UCSD-AML1 (cell line): ENCODE results near the gene GRPEL1.
"Not testable (repeated sequence)": the region's sequence is repeated elsewhere in the genome, so short reads cannot be mapped to it uniquely, and the experiment has no call there.

Experiments
- DNase-seq: peaks from one replicate; lab custom pipeline; 2025; ENCODE audit not compliant: unreplicated experiment; lab: John Stamatoyannopoulos, UW

GRPEL1 gene

GRCh38 chr4:7067452-7068278, at the start of gene GRPEL1:
GRPEL1 (minus strand) TSS chr4:7068064; CDS start chr4:7068032, 32 bp downstream.
- peak; percentile 100 for DNase-seq

- DNase-seq, result no peak
Observed at GRCh38 chr4:7116705-7117104, 48.8 kb upstream of the GRPEL1 start.

GRCh38 chr4:7115557-7116340, 47.9 kb upstream of the GRPEL1 start:
- DNase-seq, result no peak

- DNase-seq, result no peak
Observed at GRCh38 chr4:7112656-7113055, 44.8 kb upstream of the GRPEL1 start.

GRCh38 chr4:7111441-7111840, 43.6 kb upstream of the GRPEL1 start:
- no peak for DNase-seq

- no peak for DNase-seq
Observed at GRCh38 chr4:7110546-7110945, 42.7 kb upstream of the GRPEL1 start.

GRCh38 chr4:7109169-7109568, 41.3 kb upstream of the GRPEL1 start:
- no peak for DNase-seq

GRCh38 chr4:7108660-7109059, 40.8 kb upstream of the GRPEL1 start:
- no peak for DNase-seq

- DNase-seq, result no peak
Observed at GRCh38 chr4:7108046-7108625, 40.3 kb upstream of the GRPEL1 start.

GRCh38 chr4:7107166-7107905, 39.5 kb upstream of the GRPEL1 start:
- DNase-seq, result no peak

GRCh38 chr4:7105276-7105675, 37.4 kb upstream of the GRPEL1 start:
- no peak for DNase-seq

GRCh38 chr4:7104366-7105031, 36.6 kb upstream of the GRPEL1 start:
- DNase-seq, result no peak

- no peak for DNase-seq
Observed at GRCh38 chr4:7103607-7104365, 35.9 kb upstream of the GRPEL1 start.

GRCh38 chr4:7103031-7103606, 35.3 kb upstream of the GRPEL1 start:
- peak; percentile 80 for DNase-seq

GRCh38 chr4:7102516-7102909, 34.6 kb upstream of the GRPEL1 start:
- DNase-seq, result not testable (repeated sequence)

- DNase-seq, result peak; percentile 66
Observed at GRCh38 chr4:7101692-7102515, 34.0 kb upstream of the GRPEL1 start.

GRCh38 chr4:7096236-7096635, 28.4 kb upstream of the GRPEL1 start:
- no peak for DNase-seq

GRCh38 chr4:7095611-7096155, 27.8 kb upstream of the GRPEL1 start:
- no peak for DNase-seq
